Calu3 (cell line): ENCODE results near the gene COG8. TPM values are rescaled to one million over a fixed set of nuclear protein-coding genes. Genes with fewer than 3 reads are reported as not detected.
"Not testable (repeated sequence)": the region's sequence is repeated elsewhere in the genome, so short reads cannot be mapped to it uniquely, and the experiment has no call there.

Experiments
- BruUV-seq: library from RNA; stranded (reverse); fragments of 400-500 nt; replicated peaks from 2 replicates; lab custom pipeline; 2021; lab: Mats Ljungman, UMichigan
- CTCF ChIA-PET: fragments of 300-600 bp; sonication (Branson Sonifier 250); formaldehyde crosslinking; loops from one replicate; lab custom pipeline; 2022; ENCODE audit warnings: antibody characterized with exemption; lab: Charles Lee
- DNase-seq: peaks from one replicate; pipeline ENCODE4 v3.0.0; 2022
- H3K27ac Mint-ChIP-seq: one replicate; pipeline ENCODE4 v1.8.0; 2022; ENCODE audit warnings: mixed read lengths; ENCODE audit not compliant: unreplicated experiment
- H3K27me3 Mint-ChIP-seq: one replicate; pipeline ENCODE4 v1.8.0; 2022; ENCODE audit warnings: mixed read lengths; ENCODE audit not compliant: unreplicated experiment
- H3K36me3 Mint-ChIP-seq: one replicate; pipeline ENCODE4 v1.8.0; 2022; ENCODE audit warnings: mild to moderate bottlenecking, moderate library complexity, mixed read lengths; ENCODE audit not compliant: insufficient read depth, unreplicated experiment
- H3K4me1 Mint-ChIP-seq: one replicate; pipeline ENCODE4 v1.8.0; 2022; ENCODE audit warnings: mild to moderate bottlenecking, low read depth, mixed read lengths; ENCODE audit not compliant: unreplicated experiment
- H3K4me3 Mint-ChIP-seq: one replicate; pipeline ENCODE4 v1.8.0; 2022; ENCODE audit warnings: mild to moderate bottlenecking, low read depth, moderate library complexity, mixed read lengths; ENCODE audit not compliant: unreplicated experiment
- H3K9me3 Mint-ChIP-seq: one replicate; pipeline ENCODE4 v1.8.0; 2022; ENCODE audit warnings: low read depth, mixed read lengths; ENCODE audit not compliant: unreplicated experiment
- CTCF ChIP-seq: fragments of 200-600 bp; IDR thresholded peaks from one replicate; pipeline ENCODE4 v1.8.0; 2022; ENCODE audit warnings: antibody characterized with exemption; ENCODE audit not compliant: unreplicated experiment
- intact Hi-C: fragments of 100-400 bp; cut with micrococcal nuclease; formaldehyde crosslinking; loops from one replicate; pipeline ENCODE4 v1.10.0; 2022; ENCODE audit not compliant: unreplicated experiment
- total RNA-seq: library from RNA; stranded (reverse); gene quantifications from 2 replicates; pipeline ENCODE4 v1.2.3, GENCODE V29; 2022

COG8 gene
- total RNA-seq, 1 experiment from 2014 or later: 57.4 TPM

- no peak for TF ChIP-seq CTCF
- no peaks in the 10 kb centered on the region for H3K27me3 Mint-ChIP-seq
- intact Hi-C loops: no loop called here
- BruUV-seq: no TSS peak
- H3K27ac Mint-ChIP-seq: no peak overlapping the region
- no peak overlapping the region for H3K4me3 Mint-ChIP-seq
- H3K9me3 Mint-ChIP-seq: no peaks in the 10 kb centered on the region
- no peaks in the 10 kb centered on the region for H3K36me3 Mint-ChIP-seq
- DNase-seq: no peak
- H3K4me1 Mint-ChIP-seq: no peaks in the 10 kb centered on the region
- CTCF ChIA-PET: no interaction called here
These were observed 46.0 kb downstream of the COG8 start for GRCh38 chr16:69293401-69293800.

DNA sequence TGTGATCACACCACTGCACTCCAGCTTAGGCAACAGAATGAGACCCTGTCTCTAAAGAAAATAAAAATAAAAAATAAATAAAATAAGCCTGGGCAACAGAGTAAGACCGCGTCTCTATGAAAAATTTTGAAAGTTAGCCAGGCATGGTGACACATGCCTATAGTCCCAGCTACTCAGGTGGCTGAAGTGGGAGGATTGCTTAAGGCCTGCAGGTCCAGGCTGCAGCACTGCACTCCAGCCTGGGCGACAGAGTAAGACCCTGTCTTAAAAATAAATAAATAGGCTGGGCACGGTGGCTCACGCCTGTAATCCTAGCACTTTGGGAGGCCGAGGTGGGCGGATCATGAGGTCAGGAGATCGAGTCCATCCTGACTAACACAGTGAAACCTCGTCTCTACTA, 47.7 kb downstream of the COG8 start:
- DNase-seq, intact Hi-C loops, H3K36me3 Mint-ChIP-seq, CTCF ChIA-PET, H3K4me1 Mint-ChIP-seq, BruUV-seq, H3K4me3 Mint-ChIP-seq, H3K27me3 Mint-ChIP-seq, H3K27ac Mint-ChIP-seq, H3K9me3 Mint-ChIP-seq: not testable (repeated sequence)

DNA sequence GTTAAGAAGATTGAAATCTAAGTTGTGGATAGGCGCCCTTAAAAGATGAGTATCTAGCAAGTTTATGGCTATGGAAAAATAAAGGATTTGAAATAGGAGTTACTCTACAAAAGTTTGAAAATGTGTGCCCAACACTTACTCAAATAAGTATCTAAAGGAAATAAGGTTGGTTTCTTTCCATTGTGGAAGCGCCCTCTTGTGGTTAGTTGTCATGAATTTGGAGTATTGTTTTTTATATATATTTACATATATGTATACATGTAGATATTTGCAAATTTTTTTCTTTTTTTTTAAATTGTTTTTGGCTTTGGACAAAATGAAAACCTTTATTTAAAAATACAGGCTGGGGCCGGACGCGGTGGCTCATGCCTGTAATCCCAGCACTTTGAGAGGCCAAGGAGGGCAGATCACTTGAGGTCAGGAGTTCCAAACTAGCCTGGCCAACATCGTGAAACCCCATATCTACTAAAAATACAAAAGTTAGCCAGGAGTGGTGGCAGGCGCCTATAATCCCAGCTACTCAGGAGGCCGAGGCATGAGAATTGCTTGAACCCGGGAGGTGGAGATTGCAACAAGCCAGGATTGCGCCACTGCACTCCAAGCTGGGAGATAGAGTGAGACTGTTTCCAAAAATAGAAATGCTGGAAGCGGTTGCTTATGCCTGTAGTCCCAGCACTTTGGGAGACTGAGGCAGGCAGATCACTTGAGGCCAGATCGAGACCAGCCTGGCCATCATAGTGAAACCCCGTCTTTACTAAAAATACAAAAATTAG, 52.2 kb downstream of the COG8 start:
- intact Hi-C loops: loop anchor here (1.0 to 5.0 kb wide), 2 partner anchors 137 to 440 kb away; no protein-coding TSS in a partner anchor
- TF ChIP-seq CTCF: peak; percentile 76
- H3K4me3 Mint-ChIP-seq: no peak overlapping the region
- BruUV-seq: no TSS peak
- no peaks in the 10 kb centered on the region for H3K36me3 Mint-ChIP-seq
- DNase-seq: peak; percentile 56
- no peak overlapping the region for H3K27ac Mint-ChIP-seq
- H3K9me3 Mint-ChIP-seq: no peaks in the 10 kb centered on the region
- CTCF ChIA-PET: interaction anchor here (0.5 to 0.6 kb wide), 2 partner anchors 259 to 439 kb away, joined by 3 to 5 read pairs; no protein-coding TSS in a partner anchor
- no peaks in the 10 kb centered on the region for H3K4me1 Mint-ChIP-seq
- H3K27me3 Mint-ChIP-seq: no peaks in the 10 kb centered on the region

GRCh38 chr16:69285240-69285639, 54.1 kb downstream of the COG8 start:
- CTCF ChIA-PET: interaction anchor here (0.6 to 2.2 kb wide), 4 partner anchors 14 to 438 kb away, joined by 3 to 12 read pairs (median 4); no protein-coding TSS in a partner anchor
- intact Hi-C loops: loop anchor here (5.0 kb wide), 1 partner anchor 438 kb away; no protein-coding TSS in a partner anchor
- H3K36me3 Mint-ChIP-seq: no peaks in the 10 kb centered on the region

More at GRCh38 chr16:69285240-69285639, 54.1 kb downstream of the COG8 start:
- H3K4me3 Mint-ChIP-seq: no peak overlapping the region
- no peaks in the 10 kb centered on the region for H3K4me1 Mint-ChIP-seq
- TF ChIP-seq CTCF: no peak
- H3K27ac Mint-ChIP-seq: no peak overlapping the region
- no TSS peak for BruUV-seq
- no peak for DNase-seq
- H3K9me3 Mint-ChIP-seq: no peaks in the 10 kb centered on the region
- H3K27me3 Mint-ChIP-seq: no peaks in the 10 kb centered on the region
